HL-60 (cell line): ENCODE measurements around the gene R3HDM2.

Experiments used
- CTCF ChIP-seq: IDR thresholded peaks from one replicate; pipeline ENCODE4 v1.5.1; 2011; ENCODE audit warnings: low read length, control low read depth, inconsistent platforms; ENCODE audit not compliant: insufficient read depth
- POLR2AphosphoS5 ChIP-seq: IDR thresholded peaks from 2 replicates; pipeline ENCODE4 v1.6.1; 2012; ENCODE audit warnings: low read depth
- TF ChIP-seq, protein P1 (sequence below): IDR thresholded peaks from 2 replicates; pipeline ENCODE4 v1.6.1; 2012; ENCODE audit warnings: low read depth; ENCODE audit not compliant: insufficient replicate concordance

GRCh38 chr12:57258977-57259970 lies 171.6 kb downstream of the R3HDM2 start:
- TF ChIP-seq CTCF (no peak), POLR2AphosphoS5 (no peak)
- TF ChIP-seq, protein P1, sequence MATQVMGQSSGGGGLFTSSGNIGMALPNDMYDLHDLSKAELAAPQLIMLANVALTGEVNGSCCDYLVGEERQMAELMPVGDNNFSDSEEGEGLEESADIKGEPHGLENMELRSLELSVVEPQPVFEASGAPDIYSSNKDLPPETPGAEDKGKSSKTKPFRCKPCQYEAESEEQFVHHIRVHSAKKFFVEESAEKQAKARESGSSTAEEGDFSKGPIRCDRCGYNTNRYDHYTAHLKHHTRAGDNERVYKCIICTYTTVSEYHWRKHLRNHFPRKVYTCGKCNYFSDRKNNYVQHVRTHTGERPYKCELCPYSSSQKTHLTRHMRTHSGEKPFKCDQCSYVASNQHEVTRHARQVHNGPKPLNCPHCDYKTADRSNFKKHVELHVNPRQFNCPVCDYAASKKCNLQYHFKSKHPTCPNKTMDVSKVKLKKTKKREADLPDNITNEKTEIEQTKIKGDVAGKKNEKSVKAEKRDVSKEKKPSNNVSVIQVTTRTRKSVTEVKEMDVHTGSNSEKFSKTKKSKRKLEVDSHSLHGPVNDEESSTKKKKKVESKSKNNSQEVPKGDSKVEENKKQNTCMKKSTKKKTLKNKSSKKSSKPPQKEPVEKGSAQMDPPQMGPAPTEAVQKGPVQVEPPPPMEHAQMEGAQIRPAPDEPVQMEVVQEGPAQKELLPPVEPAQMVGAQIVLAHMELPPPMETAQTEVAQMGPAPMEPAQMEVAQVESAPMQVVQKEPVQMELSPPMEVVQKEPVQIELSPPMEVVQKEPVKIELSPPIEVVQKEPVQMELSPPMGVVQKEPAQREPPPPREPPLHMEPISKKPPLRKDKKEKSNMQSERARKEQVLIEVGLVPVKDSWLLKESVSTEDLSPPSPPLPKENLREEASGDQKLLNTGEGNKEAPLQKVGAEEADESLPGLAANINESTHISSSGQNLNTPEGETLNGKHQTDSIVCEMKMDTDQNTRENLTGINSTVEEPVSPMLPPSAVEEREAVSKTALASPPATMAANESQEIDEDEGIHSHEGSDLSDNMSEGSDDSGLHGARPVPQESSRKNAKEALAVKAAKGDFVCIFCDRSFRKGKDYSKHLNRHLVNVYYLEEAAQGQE: no peak
